ENCODE results near the gene MT2A. TPM values are rescaled to one million over a fixed set of nuclear protein-coding genes. Genes with fewer than 3 reads are reported as not detected.

MT2A gene
- total RNA-seq, 4 donors from 2014 or later, result 68.8 to 459 (median 89.3) TPM

- intact Hi-C loops (cut with DNase I; ENCODE audit: low total_unique reads) (no loop called here), in situ Hi-C loops (cut with MboI; ENCODE audit: low pct_ligation_motif_present in 1 of 4, low pct_unique_long_range_greater_than_20kb in 1 of 4, low sequenced_read_pairs in 3 of 4) (loop anchor here in 1 of 4 donors (10.0 kb wide), 1 partner anchor 121 kb away; no protein-coding TSS in a partner anchor)
- H3K36me3 ChIP-seq, result no peaks in the 10 kb centered on the region
- no peak overlapping the region for H3K4me3 ChIP-seq
- TF ChIP-seq POLR2AphosphoS5 (IDR thresholded peaks at IDR 0.05), result no peak
- no peak for TF ChIP-seq CTCF (IDR thresholded peaks at IDR 0.05)
- TF ChIP-seq POLR2A (IDR thresholded peaks at IDR 0.05), result no peak
- no peak for TF ChIP-seq EP300 (IDR thresholded peaks at IDR 0.05; ENCODE audit: low read depth)
- WGBS, 2 donors (ENCODE audit: low coverage in 1 of 2), result 69 to 80% methylated on average over 8 to 10 of the region's 11 CpGs
- no peaks in the 10 kb centered on the region for H3K9me3 ChIP-seq
- H3K4me1 ChIP-seq, result no peaks in the 10 kb centered on the region
- no peak for DNase-seq
- no peak overlapping the region for H3K27ac ChIP-seq
- H3K27me3 ChIP-seq, result peaks cover 16% of the 10 kb centered on the region
Observed at GRCh38 chr16:56583351-56584168, 24.8 kb upstream of the MT2A start.

GRCh38 chr16:56584276-56584675 is 24.1 kb upstream of the MT2A start:
- in situ Hi-C loops (cut with MboI; ENCODE audit: low pct_ligation_motif_present in 1 of 4, low pct_unique_long_range_greater_than_20kb in 1 of 4, low sequenced_read_pairs in 3 of 4), result loop anchor here in 1 of 4 donors (10.0 kb wide), 1 partner anchor 121 kb away; no protein-coding TSS in a partner anchor
- intact Hi-C loops (cut with DNase I; ENCODE audit: low total_unique reads), result no loop called here
- H3K4me1 ChIP-seq, result peaks cover 0 to 6% (median 3%) of the 10 kb centered on the region in 4 donors
- H3K27me3 ChIP-seq, result peaks cover 23% of the 10 kb centered on the region
- no peaks in the 10 kb centered on the region for H3K9me3 ChIP-seq
- DNase-seq, result no peak
- H3K4me3 ChIP-seq, result no peak overlapping the region
- no peaks in the 10 kb centered on the region for H3K36me3 ChIP-seq
- no peak overlapping the region for H3K27ac ChIP-seq
- TF ChIP-seq CTCF (IDR thresholded peaks at IDR 0.05) (no peak), POLR2AphosphoS5 (IDR thresholded peaks at IDR 0.05) (no peak), EP300 (IDR thresholded peaks at IDR 0.05; ENCODE audit: low read depth) (no peak), POLR2A (IDR thresholded peaks at IDR 0.05) (no peak)
- WGBS, 2 donors (ENCODE audit: low coverage in 1 of 2), result 90 to 100% methylated on average over 3 to 11 of the region's 11 CpGs

- intact Hi-C loops (cut with DNase I; ENCODE audit: low total_unique reads), result no loop called here
- 40% methylated on average over 9 of the region's 9 CpGs; no CpG with 5 or more reads in 1 of the 2 donors for WGBS, 2 donors (ENCODE audit: low coverage in 1 of 2)
- no peak for DNase-seq
Observed at GRCh38 chr16:56588781-56589140, 19.6 kb upstream of the MT2A start.

More at GRCh38 chr16:56588781-56589140, 19.6 kb upstream of the MT2A start:
- no peaks in the 10 kb centered on the region for H3K9me3 ChIP-seq
- H3K36me3 ChIP-seq, result no peaks in the 10 kb centered on the region
- H3K27ac ChIP-seq, result no peak overlapping the region
- peaks cover 0 to 13% (median 11%) of the 10 kb centered on the region in 4 donors for H3K4me1 ChIP-seq
- peak overlapping the region in 3 of 4 donors; percentile 9 to 53 (median 41) for H3K4me3 ChIP-seq
- in situ Hi-C loops (cut with MboI; ENCODE audit: low pct_ligation_motif_present in 1 of 4, low pct_unique_long_range_greater_than_20kb in 1 of 4, low sequenced_read_pairs in 3 of 4), result loop anchor here in 1 of 4 donors (10.0 kb wide), 1 partner anchor 116 kb away; no protein-coding TSS in a partner anchor
- TF ChIP-seq POLR2A (IDR thresholded peaks at IDR 0.05) (no peak), POLR2AphosphoS5 (IDR thresholded peaks at IDR 0.05) (no peak), EP300 (IDR thresholded peaks at IDR 0.05; ENCODE audit: low read depth) (no peak), CTCF (IDR thresholded peaks at IDR 0.05) (no peak)
- peaks cover 39% of the 10 kb centered on the region for H3K27me3 ChIP-seq

Measured in transverse colon (tissue), 4 donors.